Panc1 (cell line): ENCODE results near the gene CBL. TPM values are rescaled to one million over a fixed set of nuclear protein-coding genes. Genes with fewer than 3 reads are reported as not detected.

Experiments
- ATAC-seq: fragments of 200-7000 bp; cut with Tn5 transposase; 2 replicates; pipeline ENCODE4 v1.9.1; 2020; ENCODE audit warnings: mild to moderate bottlenecking, moderate library complexity
- BruUV-seq: library from RNA; stranded (reverse); fragments of 400-500 nt; replicated peaks from 2 replicates; lab custom pipeline; 2021; lab: Mats Ljungman, UMichigan
- CTCF ChIA-PET: fragments of 300-600 bp; sonication (Branson Sonifier 250); formaldehyde crosslinking; loops from one replicate; lab custom pipeline; 2022; ENCODE audit warnings: antibody characterized with exemption; lab: Charles Lee
- POLR2A ChIA-PET: fragments of 300-600 bp; sonication (Branson Sonifier 250); formaldehyde crosslinking; loops from one replicate; lab custom pipeline; 2022; ENCODE audit warnings: antibody characterized with exemption; lab: Charles Lee
- DNase-seq: peaks from one replicate; pipeline ENCODE4 v3.0.0-alpha.2; 2010; ENCODE audit warnings: low read depth, low spot score
- H3K27ac ChIP-seq: 2 replicates; pipeline ENCODE4 v1.5.1; 2011; ENCODE audit warnings: mild to moderate bottlenecking, low read length, inconsistent platforms
- H3K27me3 ChIP-seq: fragments of 200-500 bp; sonication (Bioruptor generic); 2 replicates; pipeline ENCODE4 v1.6.0; 2014; ENCODE audit warnings: low read length, inconsistent platforms; ENCODE audit not compliant: control insufficient read depth, insufficient read depth
- H3K36me3 ChIP-seq: fragments of 200-500 bp; sonication (Bioruptor generic); 2 replicates; pipeline ENCODE4 v1.5.1; 2014; ENCODE audit warnings: inconsistent platforms, mild to moderate bottlenecking, low read length, moderate library complexity; ENCODE audit not compliant: control insufficient read depth, insufficient read depth
- H3K4me1 ChIP-seq: 2 replicates; pipeline ENCODE4 v1.5.1; 2011; ENCODE audit warnings: inconsistent platforms, mild to moderate bottlenecking, low read length, moderate library complexity; ENCODE audit not compliant: control insufficient read depth, insufficient read depth
- H3K4me3 ChIP-seq, 2 experiments: 2 replicates each; pipeline ENCODE4 v1.5.1; 2011 to 2012; ENCODE audit warnings: low read depth in 2 of 2, low read length in 2 of 2, mild to moderate bottlenecking in 2 of 2, inconsistent platforms in 1 of 2, moderate library complexity in 1 of 2
- H3K9me3 ChIP-seq: fragments of 200-500 bp; sonication (Bioruptor generic); 2 replicates; pipeline ENCODE4 v1.5.1; 2014; ENCODE audit warnings: low read depth, mild to moderate bottlenecking, inconsistent platforms, low read length, moderate library complexity; ENCODE audit not compliant: control insufficient read depth, insufficient read depth
- CTCF ChIP-seq: fragments of 450-650 bp; IDR thresholded peaks from 2 replicates; pipeline ENCODE4 v1.5.1; 2017; ENCODE audit warnings: mild to moderate bottlenecking
- POLR2AphosphoS5 ChIP-seq: IDR thresholded peaks from 2 replicates; pipeline ENCODE4 v1.6.1; 2012; ENCODE audit warnings: mild to moderate bottlenecking, low read depth, low read length, moderate library complexity
- REST ChIP-seq, 2 experiments: IDR thresholded peaks; 2 replicates each; pipeline ENCODE4 v1.6.1; 2011 to 2012; ENCODE audit warnings: low read depth in 2 of 2, control low read depth in 1 of 2, low read length in 1 of 2, mild to moderate bottlenecking in 1 of 2, moderate library complexity in 1 of 2; ENCODE audit not compliant: insufficient read depth in 1 of 2
- SIN3A ChIP-seq: IDR thresholded peaks from 2 replicates; pipeline ENCODE4 v1.6.1; 2012; ENCODE audit warnings: low read depth, mild to moderate bottlenecking, low read length, moderate library complexity, borderline replicate concordance; ENCODE audit not compliant: insufficient read depth
- TCF7L2 ChIP-seq: IDR thresholded peaks from 2 replicates; pipeline ENCODE4 v1.6.1; 2011; ENCODE audit warnings: mild to moderate bottlenecking, low read depth, low read length, inconsistent platforms
- in situ Hi-C: cut with HindIII; loops from 2 replicates; pipeline ENCODE4 v1.10.0; 2016; ENCODE audit warnings: low sequenced_read_pairs, low pct_unique_long_range_greater_than_20kb
- intact Hi-C: fragments of 100-400 bp; cut with micrococcal nuclease; formaldehyde crosslinking; loops from one replicate; pipeline ENCODE4 v1.10.0; 2022; ENCODE audit not compliant: unreplicated experiment
- total RNA-seq: library from RNA; stranded (reverse); gene quantifications from one replicate; pipeline ENCODE4 v1.2.1, GENCODE V29; 2021; ENCODE audit not compliant: unreplicated experiment

The CBL gene
- total RNA-seq, 1 experiment from 2014 or later = 69.9 TPM

GRCh38 chr11:119330237-119330636, 124.1 kb downstream of the CBL start:
- H3K4me1 ChIP-seq = peaks cover 5% of the 10 kb centered on the region
- H3K36me3 ChIP-seq = no peaks in the 10 kb centered on the region
- H3K4me3 ChIP-seq = no peak overlapping the region
- no peaks in the 10 kb centered on the region for H3K27me3 ChIP-seq
- ATAC-seq (no peak), DNase-seq (no peak)
- ChIA-PET POLR2A (no interaction called here), CTCF (no interaction called here)
- H3K9me3 ChIP-seq = no peaks in the 10 kb centered on the region
- no peak overlapping the region for H3K27ac ChIP-seq
- TF ChIP-seq CTCF (no peak), SIN3A (no peak)
- BruUV-seq = no TSS peak
- in situ Hi-C loops (no loop called here), intact Hi-C loops (no loop called here)

- no TSS peak for BruUV-seq
- Histone ChIP-seq H3K36me3 (no peaks in the 10 kb centered on the region), H3K27me3 (no peaks in the 10 kb centered on the region), H3K27ac (peak overlapping the region; percentile 2; the same call in 1 of the 2 replicates), H3K4me1 (peaks cover 20% of the 10 kb centered on the region), H3K4me3 (no peak overlapping the region), H3K9me3 (no peaks in the 10 kb centered on the region)
- in situ Hi-C loops = no loop called here
- ChIA-PET POLR2A (no interaction called here), CTCF (no interaction called here)
- intact Hi-C loops = no loop called here
- ATAC-seq (no peak), DNase-seq (no peak)
- TF ChIP-seq REST (IDR thresholded peaks at IDR 0.05; ENCODE audit: insufficient read depth in 1 of 2, low read depth in 2 of 2, low read length in 1 of 2) = no peak
- TF ChIP-seq TCF7L2 = no peak
- no peak for TF ChIP-seq CTCF
- TF ChIP-seq SIN3A = no peak
- no peak for TF ChIP-seq POLR2AphosphoS5
Observed at GRCh38 chr11:119332111-119332765, 126.1 kb downstream of the CBL start.
